Mononuclear cell (primary cell): Measurements from ENCODE around the gene PPARA. TPM values are rescaled to one million over a fixed set of nuclear protein-coding genes. Genes with fewer than 3 reads are reported as not detected.

Experiments
- H3K27me3 ChIP-seq: 2 replicates; pipeline ENCODE4 v1.6.0; 2011; ENCODE audit warnings: low read length, control low read depth; ENCODE audit not compliant: insufficient read depth
- H3K4me1 ChIP-seq: 2 replicates; pipeline ENCODE4 v1.5.1; 2011; ENCODE audit warnings: mild to moderate bottlenecking, low read length, control low read depth; ENCODE audit not compliant: insufficient read depth
- H3K4me3 ChIP-seq: 2 replicates; pipeline ENCODE4 v1.5.1; 2011; ENCODE audit warnings: mild to moderate bottlenecking, low read length, moderate library complexity
- H3K9me3 ChIP-seq: 2 replicates; pipeline ENCODE4 v1.5.1; 2011; ENCODE audit warnings: low read depth, mild to moderate bottlenecking, control low read depth, low read length
- total RNA-seq: library from RNA; depleted of rRNA; stranded (reverse); fragments of >200 nt; gene quantifications from one replicate; pipeline ENCODE4 v1.2.3, GENCODE V29; 2012

The PPARA gene
- total RNA-seq, 1 donor: 5.1 TPM

- H3K27me3 ChIP-seq: no peaks in the 10 kb centered on the region
- H3K4me1 ChIP-seq: no peaks in the 10 kb centered on the region
- no peak overlapping the region for H3K4me3 ChIP-seq
- H3K9me3 ChIP-seq: no peaks in the 10 kb centered on the region
Observed at GRCh38 chr22:46110215-46110614, 40.1 kb upstream of the PPARA start.

GRCh38 chr22:46111645-46112306 lies 38.5 kb upstream of the PPARA start:
- H3K4me1 ChIP-seq: peaks cover 6% of the 10 kb centered on the region
- no peaks in the 10 kb centered on the region for H3K27me3 ChIP-seq
- H3K9me3 ChIP-seq: no peaks in the 10 kb centered on the region
- no peak overlapping the region for H3K4me3 ChIP-seq

- H3K9me3 ChIP-seq: no peaks in the 10 kb centered on the region
- peaks cover 7% of the 10 kb centered on the region for H3K4me1 ChIP-seq
- no peaks in the 10 kb centered on the region for H3K27me3 ChIP-seq
- H3K4me3 ChIP-seq: no peak overlapping the region
Observed at GRCh38 chr22:46112405-46112804, 37.9 kb upstream of the PPARA start.

- H3K27me3 ChIP-seq: no peaks in the 10 kb centered on the region
- peaks cover 7% of the 10 kb centered on the region for H3K4me1 ChIP-seq
- no peak overlapping the region for H3K4me3 ChIP-seq
- H3K9me3 ChIP-seq: no peaks in the 10 kb centered on the region
Observed at GRCh38 chr22:46113110-46113909, 37.0 kb upstream of the PPARA start.

- Histone ChIP-seq H3K9me3 (no peaks in the 10 kb centered on the region), H3K27me3 (no peaks in the 10 kb centered on the region), H3K4me1 (peaks cover 7% of the 10 kb centered on the region), H3K4me3 (no peak overlapping the region)
Observed at GRCh38 chr22:46113910-46114517, 36.3 kb upstream of the PPARA start.

GRCh38 chr22:46114518-46115387 lies 35.6 kb upstream of the PPARA start:
- Histone ChIP-seq H3K4me3 (no peak overlapping the region), H3K27me3 (no peaks in the 10 kb centered on the region), H3K4me1 (peaks cover 7% of the 10 kb centered on the region), H3K9me3 (no peaks in the 10 kb centered on the region)

- H3K4me3 ChIP-seq: no peak overlapping the region
- no peaks in the 10 kb centered on the region for H3K9me3 ChIP-seq
- peaks cover 7% of the 10 kb centered on the region for H3K4me1 ChIP-seq
- no peaks in the 10 kb centered on the region for H3K27me3 ChIP-seq
Observed at GRCh38 chr22:46115388-46115678, 35.0 kb upstream of the PPARA start.

- H3K4me1 ChIP-seq: peaks cover 7% of the 10 kb centered on the region
- no peaks in the 10 kb centered on the region for H3K27me3 ChIP-seq
- H3K4me3 ChIP-seq: no peak overlapping the region
- no peaks in the 10 kb centered on the region for H3K9me3 ChIP-seq
Observed at GRCh38 chr22:46115755-46116490, 34.4 kb upstream of the PPARA start.

GRCh38 chr22:46116491-46116958 lies 33.8 kb upstream of the PPARA start:
- Histone ChIP-seq H3K27me3 (no peaks in the 10 kb centered on the region), H3K9me3 (no peaks in the 10 kb centered on the region), H3K4me3 (no peak overlapping the region), H3K4me1 (peaks cover 7% of the 10 kb centered on the region)

- H3K4me3 ChIP-seq: no peak overlapping the region
- no peaks in the 10 kb centered on the region for H3K27me3 ChIP-seq
- H3K9me3 ChIP-seq: no peaks in the 10 kb centered on the region
- peaks cover 7% of the 10 kb centered on the region for H3K4me1 ChIP-seq
Observed at GRCh38 chr22:46117206-46118199, 32.8 kb upstream of the PPARA start.

GRCh38 chr22:46119093-46119728 lies 31.1 kb upstream of the PPARA start:
- no peaks in the 10 kb centered on the region for H3K9me3 ChIP-seq
- no peak overlapping the region for H3K4me3 ChIP-seq
- H3K27me3 ChIP-seq: no peaks in the 10 kb centered on the region
- peaks cover 7% of the 10 kb centered on the region for H3K4me1 ChIP-seq

- H3K4me3 ChIP-seq: no peak overlapping the region
- peaks cover 7% of the 10 kb centered on the region for H3K4me1 ChIP-seq
- no peaks in the 10 kb centered on the region for H3K27me3 ChIP-seq
- H3K9me3 ChIP-seq: no peaks in the 10 kb centered on the region
Observed at GRCh38 chr22:46119729-46120419, 30.5 kb upstream of the PPARA start.

GRCh38 chr22:46120420-46120737 lies 29.9 kb upstream of the PPARA start:
- Histone ChIP-seq H3K27me3 (no peaks in the 10 kb centered on the region), H3K9me3 (no peaks in the 10 kb centered on the region), H3K4me3 (no peak overlapping the region), H3K4me1 (peaks cover 7% of the 10 kb centered on the region)
